Activated CD8-positive, alpha-beta T cell treated with anti-CD3 and anti-CD28 coated beads for 36 hours (primary cell): Measurements from ENCODE around the gene KCNC4. TPM values are rescaled to one million over a fixed set of nuclear protein-coding genes. Genes with fewer than 3 reads are reported as not detected.

Experiments
- ATAC-seq: fragments of 200-7000 bp; cut with Tn5 transposase; one replicate; pipeline ENCODE4 v1.10.0; 2021; ENCODE audit warnings: mild to moderate bottlenecking, moderate library complexity
- CTCF ChIA-PET: fragments of 350-600 bp; sonication (Branson Sonifier 250); formaldehyde crosslinking; loops from one replicate; lab custom pipeline; 2021; ENCODE audit warnings: antibody characterized with exemption; lab: Charles Lee
- POLR2A ChIA-PET: fragments of 350-600 bp; sonication (Branson Sonifier 250); formaldehyde crosslinking; loops from one replicate; lab custom pipeline; 2021; ENCODE audit warnings: antibody characterized with exemption; lab: Charles Lee
- DNase-seq: peaks from one replicate; pipeline ENCODE4 v3.0.0-alpha.2; 2020
- H3K27ac Mint-ChIP-seq: one replicate; pipeline ENCODE4 v1.8.0; 2021; ENCODE audit warnings: mild to moderate bottlenecking, mixed read lengths
- H3K27me3 Mint-ChIP-seq: one replicate; pipeline ENCODE4 v1.8.0; 2021; ENCODE audit warnings: mixed read lengths
- H3K36me3 Mint-ChIP-seq: one replicate; pipeline ENCODE4 v1.8.0; 2021; ENCODE audit warnings: low read depth, mixed read lengths
- H3K4me1 Mint-ChIP-seq: one replicate; pipeline ENCODE4 v1.8.0; 2021; ENCODE audit warnings: low read depth, mixed read lengths
- H3K4me3 Mint-ChIP-seq: one replicate; pipeline ENCODE4 v1.8.0; 2021; ENCODE audit warnings: mild to moderate bottlenecking, moderate library complexity, mixed read lengths
- H3K9me3 Mint-ChIP-seq: one replicate; pipeline ENCODE4 v1.8.0; 2021; ENCODE audit warnings: mixed read lengths
- CTCF ChIP-seq: fragments of 200-600 bp; IDR thresholded peaks from one replicate; pipeline ENCODE4 v1.8.0; 2022; ENCODE audit warnings: antibody characterized with exemption, mild to moderate bottlenecking
- intact Hi-C: fragments of 100-400 bp; cut with micrococcal nuclease; formaldehyde crosslinking; loops from one replicate; pipeline ENCODE4 v1.10.0; 2022
- total RNA-seq, 2 experiments: library from RNA; stranded (reverse); gene quantifications; one replicate each; pipeline ENCODE4 v1.2.3, GENCODE V29; 2021

Gene KCNC4
- total RNA-seq, 2 experiments from 2014 or later = 10.7 to 12.2 TPM

- DNase-seq = peak; percentile 62
- CTCF ChIA-PET = interaction anchor here (0.8 to 17.6 kb wide), 8 partner anchors 9 to 285 kb away, joined by 3 to 761 read pairs (median 8); partner anchors contain the start of gene RBM15
- intact Hi-C loops = loop anchor here (2.0 kb wide), 1 partner anchor 25 kb away; no protein-coding TSS in a partner anchor
- H3K36me3 Mint-ChIP-seq = peaks cover 3% of the 10 kb centered on the region
- POLR2A ChIA-PET = interaction anchor here (1.0 to 7.0 kb wide), 7 partner anchors 11 to 127 kb away, joined by 3 to 64 read pairs (median 3); partner anchors contain the start of gene RBM15
- no peak for ATAC-seq
- no peaks in the 10 kb centered on the region for H3K27me3 Mint-ChIP-seq
- no peak for TF ChIP-seq CTCF
- peaks cover 56% of the 10 kb centered on the region for H3K4me1 Mint-ChIP-seq
- H3K4me3 Mint-ChIP-seq = peak overlapping the region; percentile 87
- H3K9me3 Mint-ChIP-seq = no peaks in the 10 kb centered on the region
- H3K27ac Mint-ChIP-seq = peak overlapping the region; percentile 85
Observed at GRCh38 chr1:110211496-110212168, 1.5 kb downstream of the KCNC4 start.

GRCh38 chr1:110212169-110213142 lies 2.3 kb downstream of the KCNC4 start:
- no peaks in the 10 kb centered on the region for H3K9me3 Mint-ChIP-seq
- ChIA-PET POLR2A (interaction anchor here (1.0 to 7.0 kb wide), 6 partner anchors 10 to 126 kb away, joined by 3 to 64 read pairs (median 4); partner anchors contain the start of gene RBM15), CTCF (interaction anchor here (0.8 to 17.6 kb wide), 7 partner anchors 10 to 284 kb away, joined by 3 to 761 read pairs (median 10); partner anchors contain the start of gene RBM15)
- ATAC-seq (no peak), DNase-seq (peak; percentile 15)
- peaks cover 3% of the 10 kb centered on the region for H3K36me3 Mint-ChIP-seq
- TF ChIP-seq CTCF = no peak
- H3K27ac Mint-ChIP-seq = peak overlapping the region; percentile 67
- peak overlapping the region; percentile 87 for H3K4me3 Mint-ChIP-seq
- intact Hi-C loops = no loop called here
- H3K27me3 Mint-ChIP-seq = no peaks in the 10 kb centered on the region
- peaks cover 57% of the 10 kb centered on the region for H3K4me1 Mint-ChIP-seq

GRCh38 chr1:110213143-110213540 lies 3.0 kb downstream of the KCNC4 start:
- H3K36me3 Mint-ChIP-seq = peaks cover 3% of the 10 kb centered on the region
- no peaks in the 10 kb centered on the region for H3K9me3 Mint-ChIP-seq
- ATAC-seq (no peak), DNase-seq (no peak)
- CTCF ChIA-PET = interaction anchor here (1.7 to 17.6 kb wide), 5 partner anchors 11 to 283 kb away, joined by 6 to 761 read pairs (median 37); partner anchors contain the start of gene RBM15
- H3K4me1 Mint-ChIP-seq = peaks cover 52% of the 10 kb centered on the region
- POLR2A ChIA-PET = interaction anchor here (1.0 to 1.7 kb wide), 4 partner anchors 21 to 240 kb away, joined by 3 to 4 read pairs (median 3); no protein-coding TSS in a partner anchor
- peak overlapping the region; percentile 87 for H3K4me3 Mint-ChIP-seq
- intact Hi-C loops = no loop called here
- TF ChIP-seq CTCF = no peak
- no peaks in the 10 kb centered on the region for H3K27me3 Mint-ChIP-seq
- H3K27ac Mint-ChIP-seq = no peak overlapping the region

GRCh38 chr1:110214454-110215404 lies 4.6 kb downstream of the KCNC4 start:
- ChIA-PET POLR2A (interaction anchor here (1.7 kb wide), 1 partner anchor 238 kb away, joined by 3 read pairs; no protein-coding TSS in a partner anchor), CTCF (interaction anchor here (1.1 to 10.4 kb wide), 5 partner anchors 10 to 281 kb away, joined by 3 to 153 read pairs (median 6); partner anchors contain the start of gene RBM15)
- peaks cover 42% of the 10 kb centered on the region for H3K4me1 Mint-ChIP-seq
- H3K36me3 Mint-ChIP-seq = peaks cover 3% of the 10 kb centered on the region
- no peaks in the 10 kb centered on the region for H3K27me3 Mint-ChIP-seq
- DNase-seq (no peak), ATAC-seq (no peak)
- intact Hi-C loops = no loop called here
- H3K27ac Mint-ChIP-seq = no peak overlapping the region
- no peak for TF ChIP-seq CTCF
- no peaks in the 10 kb centered on the region for H3K9me3 Mint-ChIP-seq
- H3K4me3 Mint-ChIP-seq = no peak overlapping the region
